DND-41 (cell line): ENCODE data around the gene MX2.

Experiments used
- ATAC-seq: fragments of 200-7000 bp; cut with Tn5 transposase; 3 replicates; pipeline ENCODE4 v1.9.1; 2021; ENCODE audit warnings: low read depth; ENCODE audit not compliant: insufficient read depth
- DNase-seq: peaks from one replicate; pipeline ENCODE4 v3.0.0-alpha.2; 2020
- H2AFZ ChIP-seq: 2 replicates; pipeline ENCODE4 v1.6.0; 2012; ENCODE audit warnings: low read depth, low read length
- H3K27ac ChIP-seq: 2 replicates; pipeline ENCODE4 v1.5.1; 2012; ENCODE audit warnings: low read length, inconsistent platforms
- H3K27me3 ChIP-seq: fragments of 200-600 bp; sonication (generic); 2 replicates; pipeline ENCODE4 v1.6.0; 2012; ENCODE audit warnings: low read length, mild to moderate bottlenecking, inconsistent platforms; ENCODE audit not compliant: insufficient read depth, poor library complexity
- H3K36me3 ChIP-seq: 2 replicates; pipeline ENCODE4 v1.5.1; 2012; ENCODE audit warnings: low read length, inconsistent platforms; ENCODE audit not compliant: insufficient read depth
- H3K4me1 ChIP-seq: 2 replicates; pipeline ENCODE4 v1.5.1; 2012; ENCODE audit warnings: mild to moderate bottlenecking, low read length; ENCODE audit not compliant: insufficient read depth
- H3K4me2 ChIP-seq: 2 replicates; pipeline ENCODE4 v1.6.0; 2012; ENCODE audit warnings: mild to moderate bottlenecking, moderate library complexity, low read length, inconsistent platforms; ENCODE audit not compliant: insufficient read depth
- H3K4me3 ChIP-seq, 2 experiments: fragments of 200-600 bp in 1 of 2; shearing (Covaris generic) in 1 of 2; 2 replicates each; pipeline ENCODE4 v1.5.1; 2012 to 2016; ENCODE audit warnings: inconsistent platforms in 2 of 2, low read length in 2 of 2, mild to moderate bottlenecking in 2 of 2, low read depth in 1 of 2, moderate library complexity in 1 of 2
- H3K79me2 ChIP-seq: 2 replicates; pipeline ENCODE4 v1.6.0; 2012; ENCODE audit warnings: low read length, inconsistent platforms; ENCODE audit not compliant: insufficient read depth
- H3K9ac ChIP-seq: 2 replicates; pipeline ENCODE4 v1.6.0; 2012; ENCODE audit warnings: low read depth, mild to moderate bottlenecking, inconsistent platforms, low read length, moderate library complexity
- H3K9me3 ChIP-seq: 2 replicates; pipeline ENCODE4 v1.5.1; 2012; ENCODE audit warnings: low read length, moderate library complexity, mild to moderate bottlenecking, inconsistent platforms; ENCODE audit not compliant: insufficient read depth, severe bottlenecking
- H4K20me1 ChIP-seq: 2 replicates; pipeline ENCODE4 v1.6.0; 2012; ENCODE audit warnings: low read length; ENCODE audit not compliant: insufficient read depth
- EZH2 ChIP-seq: IDR thresholded peaks from 3 replicates; pipeline ENCODE4 v1.6.1; 2012; ENCODE audit warnings: borderline replicate concordance, low read depth, mild to moderate bottlenecking, moderate library complexity, low read length, inconsistent platforms; ENCODE audit not compliant: severe bottlenecking
- TF ChIP-seq, protein P1 (sequence below): IDR thresholded peaks from 2 replicates; pipeline ENCODE4 v1.5.1; 2012; ENCODE audit warnings: borderline replicate concordance, low read length, moderate library complexity, mild to moderate bottlenecking; ENCODE audit not compliant: poor library complexity, severe bottlenecking; ENCODE audit errors: extremely low read depth

Gene MX2

DNA sequence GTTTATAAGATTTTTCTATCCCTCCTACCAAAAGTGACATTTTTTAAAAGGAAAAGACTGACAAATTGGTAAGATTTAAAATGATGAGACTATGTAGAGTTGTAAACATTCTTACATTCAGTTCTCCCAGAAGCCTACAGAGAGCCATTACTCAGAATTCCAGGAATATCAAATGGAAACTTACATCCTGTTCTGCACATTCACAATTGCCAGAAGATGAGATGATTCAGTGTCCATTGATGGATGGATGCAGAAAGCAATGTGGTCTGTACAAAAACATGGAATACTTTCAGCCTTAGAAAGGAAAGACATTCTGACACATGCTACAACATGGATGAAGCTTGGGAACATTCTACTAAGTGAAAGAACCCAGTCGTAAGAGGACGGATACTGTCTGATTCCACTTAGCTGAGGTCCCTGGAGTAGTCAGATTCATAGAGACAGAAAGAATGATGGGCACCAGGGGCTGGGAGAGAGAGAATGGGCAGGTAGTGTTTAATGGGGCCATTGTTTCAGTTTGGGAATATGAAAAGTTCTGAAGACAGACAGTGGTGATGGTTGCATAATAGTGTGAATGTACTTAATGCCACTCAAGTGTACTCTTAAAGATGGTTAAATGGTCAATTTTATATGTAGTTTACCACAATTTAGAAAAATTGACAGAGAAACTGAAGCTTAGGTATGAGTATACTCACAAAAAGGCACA lies 80.8 kb downstream of the MX2 start:
- no peak for ATAC-seq
- no peak overlapping the region for H3K9ac ChIP-seq
- H3K9me3 ChIP-seq: no peaks in the 10 kb centered on the region
- H3K79me2 ChIP-seq: no peaks in the 10 kb centered on the region
- H2AFZ ChIP-seq: no peak overlapping the region
- H3K27me3 ChIP-seq: no peaks in the 10 kb centered on the region
- TF ChIP-seq, protein P1, sequence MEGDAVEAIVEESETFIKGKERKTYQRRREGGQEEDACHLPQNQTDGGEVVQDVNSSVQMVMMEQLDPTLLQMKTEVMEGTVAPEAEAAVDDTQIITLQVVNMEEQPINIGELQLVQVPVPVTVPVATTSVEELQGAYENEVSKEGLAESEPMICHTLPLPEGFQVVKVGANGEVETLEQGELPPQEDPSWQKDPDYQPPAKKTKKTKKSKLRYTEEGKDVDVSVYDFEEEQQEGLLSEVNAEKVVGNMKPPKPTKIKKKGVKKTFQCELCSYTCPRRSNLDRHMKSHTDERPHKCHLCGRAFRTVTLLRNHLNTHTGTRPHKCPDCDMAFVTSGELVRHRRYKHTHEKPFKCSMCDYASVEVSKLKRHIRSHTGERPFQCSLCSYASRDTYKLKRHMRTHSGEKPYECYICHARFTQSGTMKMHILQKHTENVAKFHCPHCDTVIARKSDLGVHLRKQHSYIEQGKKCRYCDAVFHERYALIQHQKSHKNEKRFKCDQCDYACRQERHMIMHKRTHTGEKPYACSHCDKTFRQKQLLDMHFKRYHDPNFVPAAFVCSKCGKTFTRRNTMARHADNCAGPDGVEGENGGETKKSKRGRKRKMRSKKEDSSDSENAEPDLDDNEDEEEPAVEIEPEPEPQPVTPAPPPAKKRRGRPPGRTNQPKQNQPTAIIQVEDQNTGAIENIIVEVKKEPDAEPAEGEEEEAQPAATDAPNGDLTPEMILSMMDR: no peak
- TF ChIP-seq EZH2: no peak
- H4K20me1 ChIP-seq: no peaks in the 10 kb centered on the region
- peaks cover 3% of the 10 kb centered on the region; the same call in 1 of the 2 replicates for H3K36me3 ChIP-seq
- no peak for DNase-seq
- H3K4me3 ChIP-seq: no peak overlapping the region
- H3K27ac ChIP-seq: no peak overlapping the region
- no peaks in the 10 kb centered on the region for H3K4me1 ChIP-seq
- H3K4me2 ChIP-seq: no peak overlapping the region

DNA sequence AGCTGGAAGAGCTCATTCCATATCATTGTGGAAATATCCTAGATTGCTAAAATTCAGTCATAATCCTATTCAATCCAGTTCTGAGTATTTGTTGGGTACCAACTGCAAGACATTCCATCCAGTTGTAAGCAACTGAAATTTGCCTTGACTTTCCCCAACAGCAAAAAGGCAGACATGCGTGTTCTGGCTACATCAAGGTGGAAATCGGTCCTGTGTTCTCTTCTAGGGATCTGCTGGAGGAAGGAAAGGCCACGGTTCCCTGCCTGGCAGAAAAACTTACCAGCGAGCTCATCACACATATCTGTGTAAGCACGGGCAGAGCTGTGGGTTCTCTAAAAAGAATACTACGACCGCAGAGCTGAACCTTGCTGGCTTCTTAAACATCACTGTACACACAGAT lies 81.7 kb downstream of the MX2 start:
- no peak overlapping the region for H3K9ac ChIP-seq
- no peak overlapping the region for H3K4me2 ChIP-seq
- no peak overlapping the region for H3K4me3 ChIP-seq
- DNase-seq (no peak), ATAC-seq (no peak)
- no peaks in the 10 kb centered on the region for H3K4me1 ChIP-seq
- no peaks in the 10 kb centered on the region for H3K79me2 ChIP-seq
- no peak overlapping the region for H3K27ac ChIP-seq
- H3K36me3 ChIP-seq: peaks cover 3% of the 10 kb centered on the region; the same call in 1 of the 2 replicates
- H3K27me3 ChIP-seq: no peaks in the 10 kb centered on the region
- H4K20me1 ChIP-seq: no peaks in the 10 kb centered on the region
- no peak overlapping the region for H2AFZ ChIP-seq
- no peak for TF ChIP-seq EZH2
- TF ChIP-seq, protein P1: no peak
- no peaks in the 10 kb centered on the region for H3K9me3 ChIP-seq

DNA sequence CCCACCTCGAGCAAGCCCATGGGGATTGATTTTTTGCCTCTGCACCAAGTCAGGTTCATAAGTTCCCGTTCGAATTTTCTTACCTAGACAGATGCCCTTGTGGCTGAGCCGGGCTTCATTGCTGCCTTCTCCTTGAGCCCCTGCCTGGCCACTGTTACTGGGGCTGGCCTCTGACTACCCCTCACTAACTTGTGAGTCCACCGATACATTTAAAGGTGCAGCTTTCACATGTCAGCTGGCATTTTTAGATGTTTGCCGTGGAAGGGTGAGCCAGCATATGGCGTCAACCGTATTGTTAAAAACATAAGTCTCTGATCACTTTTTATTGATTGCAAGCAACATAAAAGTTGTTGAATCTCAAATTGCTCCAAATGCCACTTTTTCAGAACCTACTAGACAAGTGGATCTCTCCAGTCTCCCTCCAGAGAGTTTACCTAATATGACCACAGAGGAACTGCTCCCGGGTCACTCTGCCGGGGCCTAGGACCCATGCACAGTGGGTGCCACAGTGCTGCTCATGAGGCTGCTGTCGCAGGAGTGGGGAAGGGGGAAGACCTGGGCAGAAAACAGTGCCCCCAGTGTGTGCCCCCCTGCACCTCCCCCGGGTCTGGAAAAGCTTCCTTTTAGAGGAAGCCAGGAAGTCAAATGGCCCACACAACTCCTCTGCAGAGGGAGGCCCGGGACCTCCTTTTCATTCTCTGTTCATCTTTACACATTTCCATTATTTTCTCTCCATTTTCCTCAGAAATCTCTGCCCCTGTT lies 83.1 kb downstream of the MX2 start:
- peaks cover 3% of the 10 kb centered on the region; the same call in 1 of the 2 replicates for H3K36me3 ChIP-seq

More for the DNA sequence above, 83.1 kb downstream of the MX2 start:
- H3K4me1 ChIP-seq: no peaks in the 10 kb centered on the region
- no peak for TF ChIP-seq EZH2
- TF ChIP-seq, protein P1: no peak
- no peak overlapping the region for H2AFZ ChIP-seq
- no peak for DNase-seq
- H3K4me3 ChIP-seq: no peak overlapping the region
- H3K79me2 ChIP-seq: no peaks in the 10 kb centered on the region
- no peak overlapping the region for H3K27ac ChIP-seq
- no peaks in the 10 kb centered on the region for H3K27me3 ChIP-seq
- no peak for ATAC-seq
- H4K20me1 ChIP-seq: no peaks in the 10 kb centered on the region
- no peak overlapping the region for H3K4me2 ChIP-seq
- H3K9ac ChIP-seq: no peak overlapping the region
- H3K9me3 ChIP-seq: no peaks in the 10 kb centered on the region
